GM06990 (cell line): ENCODE results near the gene CCR7.
"Not testable (repeated sequence)": the region's sequence is repeated elsewhere in the genome, so short reads cannot be mapped to it uniquely, and the experiment has no call there.

Experiments used
- DNase-seq: peaks from one replicate; pipeline ENCODE4 v3.0.0-alpha.2; 2011; ENCODE audit not compliant: insufficient read length; ENCODE audit errors: extremely low read depth
- H3K27me3 ChIP-seq: replicated peaks from 2 replicates; pipeline ENCODE4 v1.6.0; 2011; ENCODE audit warnings: low read length; ENCODE audit not compliant: control insufficient read depth, insufficient read depth
- H3K36me3 ChIP-seq: 2 replicates; pipeline ENCODE4 v1.5.1; 2011; ENCODE audit warnings: low read length; ENCODE audit not compliant: control insufficient read depth, insufficient read depth
- H3K4me3 ChIP-seq: replicated peaks from 2 replicates; pipeline ENCODE4 v1.5.1; 2011; ENCODE audit warnings: low read depth, mild to moderate bottlenecking, control low read depth, low read length
- CTCF ChIP-seq: IDR thresholded peaks from 2 replicates; pipeline ENCODE4 v1.5.1; 2011; ENCODE audit warnings: low read length, control low read depth, mild to moderate bottlenecking, inconsistent platforms; ENCODE audit not compliant: insufficient read depth, poor library complexity, severe bottlenecking

CCR7 gene

GRCh38 chr17:40576113-40576740 is 11.0 kb upstream of the CCR7 start:
- no peak for TF ChIP-seq CTCF
- DNase-seq = no peak
- no peaks in the 10 kb centered on the region for H3K36me3 ChIP-seq
- no peak overlapping the region for H3K4me3 ChIP-seq
- no peaks in the 10 kb centered on the region for H3K27me3 ChIP-seq

GRCh38 chr17:40574292-40574691 is 9.0 kb upstream of the CCR7 start:
- Histone ChIP-seq H3K27me3 (no peaks in the 10 kb centered on the region; the same call in 1 of the 2 replicates), H3K4me3 (no peak overlapping the region), H3K36me3 (no peaks in the 10 kb centered on the region)
- no peak for DNase-seq
- no peak for TF ChIP-seq CTCF

GRCh38 chr17:40572245-40572993 is 7.1 kb upstream of the CCR7 start:
- not testable (repeated sequence) for H3K36me3 ChIP-seq, H3K4me3 ChIP-seq, DNase-seq, H3K27me3 ChIP-seq

GRCh38 chr17:40568074-40568836 is 3.0 kb upstream of the CCR7 start:
- DNase-seq = no peak
- no peak for TF ChIP-seq CTCF

GRCh38 chr17:40567377-40567776 is 2.1 kb upstream of the CCR7 start:
- Histone ChIP-seq H3K27me3 (peaks cover 3% of the 10 kb centered on the region), H3K4me3 (no peak overlapping the region)
- DNase-seq = no peak

More at GRCh38 chr17:40568074-40568836, 3.0 kb upstream of the CCR7 start:
- Histone ChIP-seq H3K36me3 (no peaks in the 10 kb centered on the region), H3K27me3 (peaks cover 3% of the 10 kb centered on the region), H3K4me3 (no peak overlapping the region)

More at GRCh38 chr17:40567377-40567776, 2.1 kb upstream of the CCR7 start:
- no peaks in the 10 kb centered on the region for H3K36me3 ChIP-seq
- TF ChIP-seq CTCF = no peak
